KMS-11 (cell line): ENCODE data around the gene CCDC136.

ENCODE experiments used
- H2AFZ ChIP-seq: fragments of 200-600 bp; sonication (generic); 2 replicates; pipeline ENCODE4 v1.6.1; 2016; ENCODE audit warnings: antibody characterized with exemption, mixed run types, low read depth
- H3K27ac ChIP-seq: fragments of 200-600 bp; sonication (generic); 2 replicates; pipeline ENCODE4 v1.6.1; 2016; ENCODE audit warnings: mild to moderate bottlenecking, mixed run types
- H3K27me3 ChIP-seq: fragments of 200-600 bp; sonication (generic); 2 replicates; pipeline ENCODE4 v1.6.1; 2017; ENCODE audit warnings: mild to moderate bottlenecking, low read depth, mixed run types, moderate library complexity; ENCODE audit not compliant: insufficient read depth
- H3K36me3 ChIP-seq: fragments of 200-600 bp; sonication (generic); 2 replicates; pipeline ENCODE4 v1.6.1; 2017; ENCODE audit warnings: mild to moderate bottlenecking, mixed run types; ENCODE audit not compliant: insufficient read depth
- H3K4me1 ChIP-seq: fragments of 200-600 bp; sonication (generic); 2 replicates; pipeline ENCODE4 v1.6.1; 2016; ENCODE audit warnings: mild to moderate bottlenecking, low read depth, mixed run types; ENCODE audit not compliant: poor library complexity, severe bottlenecking
- H3K4me2 ChIP-seq: fragments of 200-600 bp; sonication (generic); 2 replicates; pipeline ENCODE4 v1.7.0; 2016; ENCODE audit warnings: mild to moderate bottlenecking, mixed run types
- H3K4me3 ChIP-seq: fragments of 200-600 bp; sonication (generic); IDR thresholded peaks from 2 replicates; pipeline ENCODE4 v1.6.1; 2017; ENCODE audit warnings: low read depth, low read length, mixed read lengths; ENCODE audit not compliant: insufficient read depth
- H3K79me2 ChIP-seq: fragments of 200-600 bp; sonication (generic); 2 replicates; pipeline ENCODE4 v1.6.1; 2016; ENCODE audit warnings: low read depth, mixed run types; ENCODE audit not compliant: insufficient read depth
- H3K9ac ChIP-seq: fragments of 200-600 bp; sonication (generic); 2 replicates; pipeline ENCODE4 v1.6.1; 2016; ENCODE audit warnings: mild to moderate bottlenecking, mixed run types
- H4K20me1 ChIP-seq: fragments of 200-600 bp; sonication (generic); 2 replicates; pipeline ENCODE4 v1.6.1; 2016; ENCODE audit warnings: mild to moderate bottlenecking, mixed run types; ENCODE audit not compliant: insufficient read depth
- TF ChIP-seq, protein P1 (sequence below): fragments of 200-600 bp; sonication (generic); conservative IDR thresholded peaks from 2 replicates; pipeline ENCODE4 v1.6.1; 2017; ENCODE audit warnings: low read depth, mild to moderate bottlenecking, antibody characterized with exemption, low read length, moderate library complexity, mixed read lengths

The CCDC136 gene

DNA sequence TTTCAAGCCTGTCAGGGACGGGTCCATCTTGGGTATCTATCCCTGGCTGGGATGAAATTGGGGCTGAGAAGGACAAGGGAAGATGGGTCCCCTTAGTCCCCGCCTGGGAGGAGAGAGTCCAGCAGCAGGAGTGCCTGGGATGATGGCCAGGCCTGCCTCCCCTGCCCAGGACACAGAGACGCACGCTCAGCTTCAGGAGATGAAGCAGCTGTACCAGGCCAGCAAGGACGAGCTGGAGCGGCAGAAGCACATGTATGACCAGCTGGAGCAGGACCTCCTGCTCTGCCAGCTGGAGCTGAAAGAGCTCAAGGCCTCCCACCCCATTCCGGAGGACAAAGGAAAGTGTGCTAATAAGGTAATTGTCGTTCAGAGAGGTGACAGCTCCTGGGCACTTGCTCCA lies 15.4 kb downstream of the CCDC136 start:
- Histone ChIP-seq H4K20me1 (no peaks in the 10 kb centered on the region), H3K27me3 (no peaks in the 10 kb centered on the region), H3K9ac (no peak overlapping the region), H2AFZ (no peak overlapping the region), H3K27ac (no peak overlapping the region), H3K36me3 (no peaks in the 10 kb centered on the region), H3K79me2 (no peaks in the 10 kb centered on the region), H3K4me1 (peaks cover 14% of the 10 kb centered on the region), H3K4me2 (no peak overlapping the region), H3K4me3 (no peak overlapping the region)
- TF ChIP-seq, protein P1, sequence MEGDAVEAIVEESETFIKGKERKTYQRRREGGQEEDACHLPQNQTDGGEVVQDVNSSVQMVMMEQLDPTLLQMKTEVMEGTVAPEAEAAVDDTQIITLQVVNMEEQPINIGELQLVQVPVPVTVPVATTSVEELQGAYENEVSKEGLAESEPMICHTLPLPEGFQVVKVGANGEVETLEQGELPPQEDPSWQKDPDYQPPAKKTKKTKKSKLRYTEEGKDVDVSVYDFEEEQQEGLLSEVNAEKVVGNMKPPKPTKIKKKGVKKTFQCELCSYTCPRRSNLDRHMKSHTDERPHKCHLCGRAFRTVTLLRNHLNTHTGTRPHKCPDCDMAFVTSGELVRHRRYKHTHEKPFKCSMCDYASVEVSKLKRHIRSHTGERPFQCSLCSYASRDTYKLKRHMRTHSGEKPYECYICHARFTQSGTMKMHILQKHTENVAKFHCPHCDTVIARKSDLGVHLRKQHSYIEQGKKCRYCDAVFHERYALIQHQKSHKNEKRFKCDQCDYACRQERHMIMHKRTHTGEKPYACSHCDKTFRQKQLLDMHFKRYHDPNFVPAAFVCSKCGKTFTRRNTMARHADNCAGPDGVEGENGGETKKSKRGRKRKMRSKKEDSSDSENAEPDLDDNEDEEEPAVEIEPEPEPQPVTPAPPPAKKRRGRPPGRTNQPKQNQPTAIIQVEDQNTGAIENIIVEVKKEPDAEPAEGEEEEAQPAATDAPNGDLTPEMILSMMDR: no peak

DNA sequence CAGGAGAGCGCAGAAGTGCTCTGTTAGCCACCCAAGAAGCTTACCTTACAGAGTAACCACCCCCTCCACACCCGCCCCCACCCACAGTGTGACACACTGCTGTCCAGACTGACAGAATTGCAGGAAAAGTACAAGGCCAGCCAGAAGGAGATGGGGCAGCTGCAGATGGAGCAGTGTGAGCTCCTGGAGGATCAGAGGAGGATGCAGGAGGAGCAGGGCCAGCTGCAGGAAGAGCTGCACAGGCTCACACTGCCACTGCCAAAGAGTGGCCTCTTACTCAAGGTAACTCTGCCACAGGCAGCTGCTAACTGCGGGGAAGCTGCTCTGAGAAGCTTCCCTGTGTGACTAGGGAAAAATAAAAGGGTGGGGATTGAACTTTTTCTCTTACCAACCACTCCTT lies 17.6 kb downstream of the CCDC136 start:
- Histone ChIP-seq H3K79me2 (no peaks in the 10 kb centered on the region), H3K9ac (no peak overlapping the region)
- TF ChIP-seq, protein P1: no peak

DNA sequence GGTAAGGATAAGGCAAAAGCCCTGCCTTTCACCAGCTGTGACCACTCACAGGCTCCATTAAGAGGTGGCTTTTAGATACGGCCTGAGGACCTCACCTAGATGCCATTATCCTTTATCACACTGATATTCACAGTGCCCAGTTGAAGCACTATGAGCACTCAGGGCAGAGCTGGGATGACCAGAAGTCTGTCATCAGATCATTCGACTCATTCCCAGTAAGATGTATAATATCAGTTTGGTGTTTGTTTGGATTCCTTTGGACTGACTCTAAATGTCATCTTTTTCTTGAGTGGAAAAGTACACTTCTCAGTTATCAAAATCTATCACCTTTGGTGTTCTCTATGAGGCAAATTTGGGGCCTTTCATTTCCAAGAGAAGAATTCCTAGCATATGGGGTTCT lies 18.7 kb downstream of the CCDC136 start:
- no peaks in the 10 kb centered on the region for H3K36me3 ChIP-seq
- H3K27me3 ChIP-seq: no peaks in the 10 kb centered on the region
- H3K27ac ChIP-seq: no peak overlapping the region
- no peak overlapping the region for H3K4me3 ChIP-seq
- H2AFZ ChIP-seq: no peak overlapping the region
- no peak overlapping the region for H3K4me2 ChIP-seq
- no peaks in the 10 kb centered on the region for H4K20me1 ChIP-seq
- no peaks in the 10 kb centered on the region for H3K79me2 ChIP-seq
- peaks cover 27% of the 10 kb centered on the region for H3K4me1 ChIP-seq
- no peak overlapping the region for H3K9ac ChIP-seq
- TF ChIP-seq, protein P1: no peak

More for the DNA sequence above, 17.6 kb downstream of the CCDC136 start:
- Histone ChIP-seq H2AFZ (no peak overlapping the region), H3K27ac (no peak overlapping the region), H3K4me3 (no peak overlapping the region), H3K27me3 (no peaks in the 10 kb centered on the region), H3K36me3 (no peaks in the 10 kb centered on the region), H3K4me1 (peaks cover 27% of the 10 kb centered on the region), H4K20me1 (no peaks in the 10 kb centered on the region), H3K4me2 (no peak overlapping the region)

DNA sequence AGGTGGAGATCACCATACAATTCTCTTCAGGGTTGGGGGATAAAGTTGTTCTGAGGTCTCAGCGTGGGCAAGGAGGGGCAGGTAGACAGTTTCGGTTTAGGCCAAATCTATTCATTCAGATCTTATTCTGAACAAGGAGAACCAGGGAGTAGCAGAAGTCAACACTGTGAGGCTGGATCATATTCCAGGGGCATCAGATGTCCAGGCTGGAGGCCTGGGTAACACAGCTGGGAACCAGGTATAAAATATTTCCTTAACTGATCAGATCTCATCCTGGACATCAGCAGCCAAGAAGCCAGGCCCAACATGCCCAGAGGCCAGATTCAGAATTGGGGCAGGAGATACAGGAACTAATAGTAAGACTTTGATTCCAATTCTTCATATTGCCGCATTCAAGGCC lies 19.2 kb downstream of the CCDC136 start:
- TF ChIP-seq, protein P1: no peak
- Histone ChIP-seq H3K9ac (no peak overlapping the region), H3K79me2 (no peaks in the 10 kb centered on the region), H2AFZ (no peak overlapping the region), H3K36me3 (no peaks in the 10 kb centered on the region), H3K4me2 (no peak overlapping the region; the same call in 1 of the 2 replicates), H3K27me3 (no peaks in the 10 kb centered on the region), H4K20me1 (no peaks in the 10 kb centered on the region), H3K4me3 (no peak overlapping the region), H3K4me1 (peaks cover 27% of the 10 kb centered on the region), H3K27ac (no peak overlapping the region)
